ENCODE results near the gene CELF5.

Gene CELF5

DNA sequence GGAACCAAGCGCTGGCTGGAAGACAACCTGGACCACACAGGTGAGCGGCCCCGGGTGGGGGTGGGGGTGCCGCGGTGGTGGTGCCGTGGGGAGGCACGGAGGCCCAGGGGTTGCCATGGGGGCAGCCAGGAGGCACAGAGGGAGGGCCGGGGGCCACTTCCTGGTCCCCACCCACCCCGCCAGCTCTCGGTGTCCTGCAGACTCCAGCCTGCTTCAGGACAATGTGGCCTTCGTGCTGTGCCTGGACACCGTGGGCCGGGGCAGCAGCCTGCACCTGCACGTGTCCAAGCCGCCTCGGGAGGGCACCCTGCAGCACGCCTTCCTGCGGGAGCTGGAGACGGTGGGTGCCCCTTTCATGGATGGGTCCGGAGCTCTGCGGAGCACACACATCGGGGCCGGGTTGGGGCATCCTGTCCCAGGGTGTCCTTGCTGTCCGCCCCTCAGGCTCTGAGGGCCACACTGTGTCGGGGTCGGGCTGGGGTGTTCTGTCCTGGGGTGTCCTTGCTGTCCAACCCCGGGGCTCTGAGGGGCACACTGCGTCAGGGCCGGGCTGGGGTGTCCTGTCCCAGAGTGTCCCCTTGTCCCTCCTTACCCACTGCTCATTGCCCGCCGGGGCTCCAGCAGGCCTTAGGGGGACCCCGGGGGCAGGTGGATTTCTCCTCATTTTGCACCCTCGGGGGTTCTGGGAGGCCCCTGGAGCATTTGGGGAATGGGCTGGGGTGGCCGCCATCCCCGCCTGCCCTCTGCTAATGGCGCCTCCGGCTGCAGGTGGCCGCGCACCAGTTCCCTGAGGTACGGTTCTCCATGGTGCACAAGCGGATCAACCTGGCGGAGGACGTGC is 20.4 kb upstream of the CELF5 start:
- TF ChIP-seq, protein P1, sequence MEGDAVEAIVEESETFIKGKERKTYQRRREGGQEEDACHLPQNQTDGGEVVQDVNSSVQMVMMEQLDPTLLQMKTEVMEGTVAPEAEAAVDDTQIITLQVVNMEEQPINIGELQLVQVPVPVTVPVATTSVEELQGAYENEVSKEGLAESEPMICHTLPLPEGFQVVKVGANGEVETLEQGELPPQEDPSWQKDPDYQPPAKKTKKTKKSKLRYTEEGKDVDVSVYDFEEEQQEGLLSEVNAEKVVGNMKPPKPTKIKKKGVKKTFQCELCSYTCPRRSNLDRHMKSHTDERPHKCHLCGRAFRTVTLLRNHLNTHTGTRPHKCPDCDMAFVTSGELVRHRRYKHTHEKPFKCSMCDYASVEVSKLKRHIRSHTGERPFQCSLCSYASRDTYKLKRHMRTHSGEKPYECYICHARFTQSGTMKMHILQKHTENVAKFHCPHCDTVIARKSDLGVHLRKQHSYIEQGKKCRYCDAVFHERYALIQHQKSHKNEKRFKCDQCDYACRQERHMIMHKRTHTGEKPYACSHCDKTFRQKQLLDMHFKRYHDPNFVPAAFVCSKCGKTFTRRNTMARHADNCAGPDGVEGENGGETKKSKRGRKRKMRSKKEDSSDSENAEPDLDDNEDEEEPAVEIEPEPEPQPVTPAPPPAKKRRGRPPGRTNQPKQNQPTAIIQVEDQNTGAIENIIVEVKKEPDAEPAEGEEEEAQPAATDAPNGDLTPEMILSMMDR (IDR thresholded peaks at IDR 0.05; ENCODE audit: control insufficient read depth, insufficient read depth, low read depth, low read length, missing control alignments), result no peak
- H3K4me3 ChIP-seq (ENCODE audit: control insufficient read depth, low read depth, low read length), result no peak overlapping the region
- no peak for DNase-seq (ENCODE audit: low read depth)

DNA sequence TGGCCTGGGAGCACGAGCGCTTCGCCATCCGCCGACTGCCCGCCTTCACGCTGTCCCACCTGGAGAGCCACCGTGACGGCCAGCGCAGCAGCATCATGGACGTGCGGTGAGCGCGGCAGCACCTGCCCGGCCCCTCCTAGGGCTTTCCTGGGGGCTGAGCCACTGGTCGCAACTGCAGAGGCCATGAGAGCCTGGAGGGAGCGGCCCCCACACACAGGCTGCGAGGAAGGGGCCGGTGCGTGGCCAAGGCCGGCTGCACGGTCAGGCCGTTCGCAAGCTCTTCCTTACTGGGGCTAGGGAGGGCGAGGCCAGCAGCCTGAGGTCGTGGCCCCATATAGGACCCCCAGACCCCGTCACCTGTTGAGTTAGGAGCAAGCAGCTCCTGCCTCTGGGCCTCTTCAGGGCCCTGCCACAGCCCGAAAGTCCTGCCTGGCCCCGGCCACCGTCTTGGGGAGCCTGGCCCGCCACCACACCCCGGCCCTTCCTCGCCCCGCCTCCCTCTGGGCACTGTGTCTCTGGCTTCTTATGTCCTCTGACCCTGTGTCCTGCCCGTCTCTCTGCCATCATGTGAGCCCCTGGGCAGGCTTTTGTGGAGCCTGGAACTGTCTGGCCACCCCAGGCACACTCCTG is 19.7 kb upstream of the CELF5 start:
- no peak overlapping the region for H3K4me3 ChIP-seq (ENCODE audit: control insufficient read depth, low read depth, low read length)
- TF ChIP-seq, protein P1 (IDR thresholded peaks at IDR 0.05; ENCODE audit: control insufficient read depth, insufficient read depth, low read depth, low read length, missing control alignments), result no peak
- DNase-seq (ENCODE audit: low read depth), result no peak

DNA sequence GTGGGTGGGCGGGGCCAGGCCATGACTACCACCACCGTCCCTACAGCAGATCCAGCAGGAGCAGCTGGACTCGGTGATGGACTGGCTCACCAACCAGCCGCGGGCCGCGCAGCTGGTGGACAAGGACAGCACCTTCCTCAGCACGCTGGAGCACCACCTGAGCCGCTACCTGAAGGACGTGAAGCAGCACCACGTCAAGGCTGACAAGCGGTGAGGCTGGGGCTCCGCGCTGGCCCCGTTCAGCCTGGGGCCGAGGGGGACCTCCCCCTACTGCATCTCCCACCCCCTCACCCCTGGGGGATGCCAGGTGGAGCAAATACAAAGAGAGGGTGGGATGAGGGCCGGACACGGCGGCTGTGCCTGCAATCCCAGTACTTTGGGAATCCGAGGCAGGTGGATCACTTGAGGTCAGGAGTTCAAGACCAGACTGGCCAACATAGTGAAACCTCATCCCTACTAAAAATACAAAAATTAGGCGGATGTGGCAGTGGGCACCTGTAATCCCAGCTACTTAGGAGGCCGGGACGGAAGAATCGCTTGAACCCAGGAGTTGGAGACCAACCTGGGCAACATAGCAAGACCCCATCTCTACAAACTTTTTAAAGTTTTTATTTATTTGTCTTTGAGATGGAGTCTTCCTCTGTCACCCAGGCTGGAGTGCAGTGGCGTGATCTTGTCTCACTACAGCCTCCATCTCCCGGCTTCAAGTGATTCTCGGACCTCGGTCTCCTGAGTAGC is 18.1 kb upstream of the CELF5 start:
- DNase-seq (ENCODE audit: low read depth), result no peak
- TF ChIP-seq, protein P1 (IDR thresholded peaks at IDR 0.05; ENCODE audit: control insufficient read depth, insufficient read depth, low read depth, low read length, missing control alignments), result no peak
- H3K4me3 ChIP-seq (ENCODE audit: control insufficient read depth, low read depth, low read length), result no peak overlapping the region

DNA sequence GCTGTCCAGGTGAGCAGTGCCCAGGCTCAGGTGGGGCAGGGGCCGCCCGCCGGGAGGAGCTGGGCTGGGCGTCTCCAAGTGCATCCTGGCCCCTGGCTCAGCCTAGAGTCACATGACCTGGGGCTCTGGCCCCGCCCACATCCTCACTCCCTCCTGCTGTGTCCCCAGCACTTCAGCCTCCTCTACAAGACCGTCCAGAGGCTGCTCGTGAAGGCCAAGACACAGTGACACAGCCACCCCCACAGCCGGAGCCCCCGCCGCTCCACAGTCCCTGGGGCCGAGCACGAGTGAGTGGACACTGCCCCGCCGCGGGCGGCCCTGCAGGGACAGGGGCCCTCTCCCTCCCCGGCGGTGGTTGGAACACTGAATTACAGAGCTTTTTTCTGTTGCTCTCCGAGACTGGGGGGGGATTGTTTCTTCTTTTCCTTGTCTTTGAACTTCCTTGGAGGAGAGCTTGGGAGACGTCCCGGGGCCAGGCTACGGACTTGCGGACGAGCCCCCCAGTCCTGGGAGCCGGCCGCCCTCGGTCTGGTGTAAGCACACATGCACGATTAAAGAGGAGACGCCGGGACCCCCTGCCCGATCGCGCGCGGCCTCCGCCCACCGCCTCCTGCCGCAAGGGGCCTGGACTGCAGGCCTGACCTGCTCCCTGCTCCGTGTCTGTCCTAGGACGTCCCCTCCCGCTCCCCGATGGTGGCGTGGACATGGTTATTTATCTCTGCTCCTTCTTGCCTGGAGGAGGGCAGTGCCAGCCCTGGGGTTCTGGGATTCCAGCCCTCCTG is 16.8 kb upstream of the CELF5 start:
- TF ChIP-seq, protein P1 (IDR thresholded peaks at IDR 0.05; ENCODE audit: control insufficient read depth, insufficient read depth, low read depth, low read length, missing control alignments), result no peak
- no peak for DNase-seq (ENCODE audit: low read depth)
- no peak overlapping the region for H3K4me3 ChIP-seq (ENCODE audit: control insufficient read depth, low read depth, low read length)

DNA sequence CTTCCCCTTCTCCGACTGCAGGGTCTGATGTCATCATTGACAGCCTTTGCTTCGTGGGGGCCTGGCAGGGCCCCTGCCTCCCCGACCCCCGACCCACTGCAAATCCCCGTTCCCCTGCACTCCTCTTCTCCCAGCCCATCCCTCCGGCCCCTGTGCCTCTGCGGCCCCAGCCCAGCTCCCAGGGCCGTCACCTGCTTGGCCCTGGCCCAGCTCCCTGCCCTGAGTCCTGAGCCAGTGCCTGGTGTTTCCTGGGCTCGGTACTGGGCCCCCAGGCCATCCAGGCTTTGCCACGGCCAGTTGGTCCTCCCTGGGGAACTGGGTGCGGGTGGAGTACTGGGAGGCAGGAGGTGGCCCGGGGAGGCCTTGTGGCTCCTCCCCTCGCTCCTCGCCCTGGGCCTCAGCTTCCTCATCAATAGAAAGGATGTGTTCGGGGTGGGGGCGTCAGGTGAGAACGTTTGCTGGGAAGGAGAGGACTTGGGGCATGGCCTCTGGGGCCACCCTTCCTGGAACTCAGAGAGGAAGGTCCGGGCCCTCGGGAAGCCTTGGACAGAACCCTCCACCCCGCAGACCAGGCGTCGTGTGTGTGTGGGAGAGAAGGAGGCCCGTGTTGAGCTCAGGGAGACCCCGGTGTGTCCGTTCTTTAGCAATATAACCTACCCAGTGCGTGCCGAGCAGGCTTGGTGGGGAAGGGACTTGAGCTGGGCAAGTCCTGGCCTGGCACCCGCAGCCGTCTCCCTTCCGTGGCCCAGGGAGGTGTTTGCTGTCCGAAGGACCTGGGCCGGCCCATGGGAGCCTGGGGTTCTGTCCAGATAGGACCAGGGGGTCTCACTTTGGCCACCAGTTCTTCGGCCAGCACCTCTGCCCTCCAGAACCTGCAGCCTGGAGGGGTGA is 15.9 kb upstream of the CELF5 start:
- no peak for DNase-seq (ENCODE audit: low read depth)
- H3K4me3 ChIP-seq (ENCODE audit: control insufficient read depth, low read depth, low read length), result no peak overlapping the region
- TF ChIP-seq, protein P1 (IDR thresholded peaks at IDR 0.05; ENCODE audit: control insufficient read depth, insufficient read depth, low read depth, low read length, missing control alignments), result no peak

Measured in AG09309 (cell line).